Small intestine (tissue), 7 donors: ENCODE results near the gene OSBPL3. TPM values are rescaled to one million over a fixed set of nuclear protein-coding genes. Genes with fewer than 3 reads are reported as not detected.
"Not testable (repeated sequence)": the region's sequence is repeated elsewhere in the genome, so short reads cannot be mapped to it uniquely, and the experiment has no call there.

Experiments
- DNase-seq, 2 donors: peaks; one replicate each; pipeline versions ENCODE4 v3.0.0 to v3.0.0-alpha.2; 2013
- FAIRE-seq: peaks from 2 replicates; lab custom pipeline; 2012; peaks lifted over from hg19 to GRCh38; lab: Jason Lieb, UNC
- H3K27ac ChIP-seq, 3 donors: one replicate each; pipeline ENCODE4 v1.5.1; 2013; ENCODE audit warnings: low read length in 2 of 3, mild to moderate bottlenecking in 2 of 3, control low read depth in 1 of 3, inconsistent platforms in 1 of 3, low read depth in 1 of 3, moderate library complexity in 1 of 3
- H3K27me3 ChIP-seq, 3 donors: one replicate each; pipeline ENCODE4 v1.6.1; 2013; ENCODE audit warnings: low read length in 3 of 3, inconsistent platforms in 1 of 3; ENCODE audit not compliant: control insufficient read depth in 3 of 3, insufficient read depth in 3 of 3
- H3K36me3 ChIP-seq, 3 donors: one replicate each; pipeline ENCODE4 v1.6.1; 2013; ENCODE audit warnings: low read length in 3 of 3, inconsistent platforms in 1 of 3, low read depth in 1 of 3, mild to moderate bottlenecking in 1 of 3, moderate library complexity in 1 of 3; ENCODE audit not compliant: control insufficient read depth in 3 of 3, insufficient read depth in 2 of 3
- H3K4me1 ChIP-seq, 3 donors: one replicate each; pipeline ENCODE4 v1.6.1; 2013; ENCODE audit warnings: low read length in 2 of 3, inconsistent platforms in 1 of 3, low read depth in 1 of 3, mild to moderate bottlenecking in 1 of 3, moderate library complexity in 1 of 3; ENCODE audit not compliant: control insufficient read depth in 3 of 3, insufficient read depth in 2 of 3
- H3K4me3 ChIP-seq, 3 donors: one replicate each; pipeline ENCODE4 v1.5.1; 2013; ENCODE audit warnings: low read length in 3 of 3, control low read depth in 1 of 3, inconsistent platforms in 1 of 3, low read depth in 1 of 3, mild to moderate bottlenecking in 1 of 3, moderate library complexity in 1 of 3
- H3K9me3 ChIP-seq, 2 donors: one replicate each; pipeline ENCODE4 v1.6.1; 2013; ENCODE audit warnings: low read depth in 1 of 2, low read length in 1 of 2; ENCODE audit not compliant: control insufficient read depth in 2 of 2, insufficient read depth in 1 of 2
- WGBS, 3 donors: extraction: QIAGEN DNeasy Blood & Tissue Kit; methylation state at CpG; one replicate each; pipeline ENCODE4 v1.1.7; 2013; 5-methylcytosine and 5-hydroxymethylcytosine counted together
- polyA plus RNA-seq, 4 donors: library from polyadenylated mRNA; stranded (reverse) in 3 of 4; unstranded in 1 of 4; fragments of 200-250 nt in 3 of 4; fragments of 120-200 nt in 1 of 4; gene quantifications; one replicate each; pipeline versions ENCODE4 v1.2.1 to v1.2.3, GENCODE V29; 2013
- donor health status: healthy with polysubstance abuse.
- donor health status: control.
- donor health status: control.
- donor health status: Bipolar disorder and iron deficiency.
- donor health status: healthy.

OSBPL3 gene
- polyA plus RNA-seq, 4 donors = 5.0 to 25.3 (median 14.7) TPM

DNA sequence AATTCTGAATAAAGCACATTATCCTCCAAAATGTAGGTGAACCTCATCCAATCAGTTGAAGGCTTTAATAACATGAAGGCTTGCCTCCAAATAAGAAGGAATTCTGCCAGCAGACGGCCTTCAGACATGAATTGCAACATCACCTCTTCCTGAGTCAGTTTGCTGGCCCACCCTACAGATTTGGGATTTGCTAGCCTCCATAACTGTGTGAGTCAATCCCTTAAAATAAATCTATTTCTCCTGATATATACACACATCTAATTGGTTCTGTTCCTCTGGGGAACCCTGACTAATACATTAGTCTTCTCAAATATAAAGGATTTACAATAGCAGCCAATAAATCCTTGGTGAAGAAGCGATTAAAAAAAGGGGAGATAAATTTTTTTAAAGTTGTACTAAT lies 34.8 kb upstream of the OSBPL3 start:
- H3K4me1 ChIP-seq = no peaks in the 10 kb centered on the region
- H3K9me3 ChIP-seq = no peaks in the 10 kb centered on the region
- FAIRE-seq (no peak), DNase-seq (no peak)
- H3K4me3 ChIP-seq = no peak overlapping the region
- WGBS, 3 donors = 71 to 75% (median 74%) methylated on average over 2 of the region's 2 CpGs
- no peaks in the 10 kb centered on the region for H3K36me3 ChIP-seq
- H3K27me3 ChIP-seq = no peaks in the 10 kb centered on the region
- H3K27ac ChIP-seq = no peak overlapping the region

- H3K27me3 ChIP-seq, FAIRE-seq, H3K27ac ChIP-seq, H3K4me3 ChIP-seq, DNase-seq, H3K36me3 ChIP-seq, H3K9me3 ChIP-seq, H3K4me1 ChIP-seq: not testable (repeated sequence)
- WGBS, 3 donors = 76 to 89% (median 85%) methylated on average over 3 of the region's 3 CpGs
Observed at GRCh38 chr7:25012710-25013109, 32.7 kb upstream of the OSBPL3 start.

GRCh38 chr7:25012254-25012653 lies 32.3 kb upstream of the OSBPL3 start:
- no peak for DNase-seq
- no peak overlapping the region for H3K27ac ChIP-seq
- H3K9me3 ChIP-seq = peaks cover 0 to 4% of the 10 kb centered on the region in 2 donors
- no peaks in the 10 kb centered on the region for H3K36me3 ChIP-seq
- FAIRE-seq = no peak
- H3K27me3 ChIP-seq = peaks cover 0 to 2% (median 0%) of the 10 kb centered on the region in 3 donors
- no peak overlapping the region for H3K4me3 ChIP-seq
- no peaks in the 10 kb centered on the region for H3K4me1 ChIP-seq

GRCh38 chr7:25009257-25009656 lies 29.3 kb upstream of the OSBPL3 start:
- Histone ChIP-seq H3K9me3 (peaks cover 0 to 4% of the 10 kb centered on the region in 2 donors), H3K36me3 (no peaks in the 10 kb centered on the region), H3K27me3 (peaks cover 0 to 2% (median 0%) of the 10 kb centered on the region in 3 donors), H3K27ac (no peak overlapping the region), H3K4me1 (no peaks in the 10 kb centered on the region), H3K4me3 (no peak overlapping the region)
- 70 to 75% (median 74%) methylated on average over 5 of the region's 5 CpGs for WGBS, 3 donors
- DNase-seq = no peak
- no peak for FAIRE-seq

DNA sequence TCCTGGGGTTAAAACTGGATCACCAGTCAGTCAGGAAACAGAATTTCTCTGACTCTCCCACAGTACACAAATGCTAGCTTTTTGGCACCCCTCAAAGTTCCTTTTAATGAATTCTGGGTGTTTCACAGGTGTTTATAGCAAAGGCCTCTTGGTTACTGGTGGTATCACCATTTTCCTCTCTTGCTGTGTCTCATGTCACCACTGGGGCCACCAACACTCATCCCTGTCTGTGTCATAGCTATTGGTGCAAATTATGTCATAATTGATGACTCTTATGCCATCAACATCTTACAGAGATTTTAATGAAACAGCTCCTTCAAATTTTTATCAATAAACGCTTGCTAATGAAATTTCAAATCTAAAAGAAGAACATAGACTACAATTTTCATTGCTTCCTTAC lies 27.7 kb upstream of the OSBPL3 start:
- H3K36me3 ChIP-seq = no peaks in the 10 kb centered on the region

GRCh38 chr7:25006276-25006675 lies 26.3 kb upstream of the OSBPL3 start:
- no peak for FAIRE-seq
- Histone ChIP-seq H3K4me1 (no peaks in the 10 kb centered on the region), H3K36me3 (no peaks in the 10 kb centered on the region), H3K9me3 (peaks cover 0 to 4% of the 10 kb centered on the region in 2 donors), H3K27ac (no peak overlapping the region), H3K4me3 (no peak overlapping the region), H3K27me3 (peaks cover 0 to 3% (median 2%) of the 10 kb centered on the region in 3 donors)
- 44 to 84% (median 54%) methylated on average over 1 of the region's 1 CpG for WGBS, 3 donors
- DNase-seq = no peak

More for the DNA sequence above, 27.7 kb upstream of the OSBPL3 start:
- FAIRE-seq = no peak
- H3K4me3 ChIP-seq = no peak overlapping the region
- H3K4me1 ChIP-seq = no peaks in the 10 kb centered on the region
- 88 to 98% (median 92%) methylated on average over 1 of the region's 1 CpG for WGBS, 3 donors
- H3K27me3 ChIP-seq = peaks cover 0 to 2% (median 0%) of the 10 kb centered on the region in 3 donors
- peaks cover 0 to 4% of the 10 kb centered on the region in 2 donors for H3K9me3 ChIP-seq
- H3K27ac ChIP-seq = no peak overlapping the region
- DNase-seq = no peak

GRCh38 chr7:25005658-25006057 lies 25.7 kb upstream of the OSBPL3 start:
- Histone ChIP-seq H3K27ac (no peak overlapping the region), H3K4me1 (no peaks in the 10 kb centered on the region), H3K36me3 (no peaks in the 10 kb centered on the region), H3K27me3 (peaks cover 0 to 3% (median 2%) of the 10 kb centered on the region in 3 donors), H3K9me3 (peaks cover 0 to 4% of the 10 kb centered on the region in 2 donors), H3K4me3 (no peak overlapping the region)
- WGBS, 3 donors = 84 to 92% (median 85%) methylated on average over 3 of the region's 3 CpGs
- FAIRE-seq (no peak), DNase-seq (no peak)

DNA sequence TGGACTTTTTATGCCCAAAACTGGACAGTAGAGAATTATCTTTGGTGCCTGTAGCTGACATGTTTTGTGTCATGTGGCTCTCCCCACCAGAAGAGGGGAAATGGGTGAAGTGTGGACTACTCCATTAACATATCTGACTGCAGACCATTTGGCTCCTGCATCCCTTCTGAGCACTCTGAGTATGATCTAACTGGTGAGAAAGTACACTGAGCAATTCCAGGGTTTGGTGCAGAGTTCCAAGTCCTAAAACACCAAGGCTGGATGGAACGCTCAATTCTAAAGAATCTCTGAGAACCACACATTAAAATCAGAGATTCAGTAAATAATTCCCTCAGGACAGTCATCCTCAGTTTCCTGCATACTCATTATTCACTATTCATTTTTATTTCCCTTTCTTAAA lies 22.8 kb upstream of the OSBPL3 start:
- Histone ChIP-seq H3K4me1 (no peaks in the 10 kb centered on the region), H3K9me3 (no peaks in the 10 kb centered on the region), H3K4me3 (no peak overlapping the region), H3K27ac (no peak overlapping the region), H3K36me3 (no peaks in the 10 kb centered on the region), H3K27me3 (peaks cover 0 to 3% (median 0%) of the 10 kb centered on the region in 3 donors)
- 81 to 90% (median 83%) methylated on average over 1 of the region's 1 CpG for WGBS, 3 donors
- no peak for DNase-seq
- no peak for FAIRE-seq

DNA sequence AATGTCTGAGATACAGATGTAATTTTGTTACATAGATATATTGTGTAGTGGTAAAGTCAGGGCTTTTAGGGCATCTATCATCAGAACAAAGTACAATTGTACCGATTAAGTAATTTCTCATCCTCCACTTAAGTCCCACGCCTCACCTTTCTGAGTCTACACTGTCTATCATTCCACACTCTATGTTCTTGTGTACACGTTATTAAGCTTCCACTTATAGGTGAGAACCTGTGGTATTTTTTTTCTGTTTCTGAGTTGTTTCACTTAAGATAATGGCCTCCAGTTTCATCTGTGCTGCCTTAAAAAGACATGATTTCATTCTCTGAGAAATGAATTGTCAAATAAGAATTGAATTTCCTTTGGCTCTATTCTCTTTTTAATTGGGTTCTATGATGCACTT lies 15.5 kb upstream of the OSBPL3 start:
- DNase-seq (no peak), FAIRE-seq (no peak)
- H3K27me3 ChIP-seq = no peaks in the 10 kb centered on the region
- no peaks in the 10 kb centered on the region for H3K36me3 ChIP-seq
- no peaks in the 10 kb centered on the region for H3K9me3 ChIP-seq
- no peaks in the 10 kb centered on the region for H3K4me1 ChIP-seq
- H3K4me3 ChIP-seq = no peak overlapping the region
- H3K27ac ChIP-seq = no peak overlapping the region
- WGBS, 3 donors = 30 to 67% (median 40%) methylated on average over 3 of the region's 3 CpGs
